HG02943 (cell line): ENCODE data around the gene RNF39.

ENCODE experiments used
- ATAC-seq: cut with Tn5 transposase; IDR thresholded peaks from one replicate; pipeline ENCODE4 v1.9.1; 2021; ENCODE audit warnings: mild to moderate bottlenecking, low read depth, moderate library complexity; ENCODE audit not compliant: unreplicated experiment

RNF39 gene

DNA sequence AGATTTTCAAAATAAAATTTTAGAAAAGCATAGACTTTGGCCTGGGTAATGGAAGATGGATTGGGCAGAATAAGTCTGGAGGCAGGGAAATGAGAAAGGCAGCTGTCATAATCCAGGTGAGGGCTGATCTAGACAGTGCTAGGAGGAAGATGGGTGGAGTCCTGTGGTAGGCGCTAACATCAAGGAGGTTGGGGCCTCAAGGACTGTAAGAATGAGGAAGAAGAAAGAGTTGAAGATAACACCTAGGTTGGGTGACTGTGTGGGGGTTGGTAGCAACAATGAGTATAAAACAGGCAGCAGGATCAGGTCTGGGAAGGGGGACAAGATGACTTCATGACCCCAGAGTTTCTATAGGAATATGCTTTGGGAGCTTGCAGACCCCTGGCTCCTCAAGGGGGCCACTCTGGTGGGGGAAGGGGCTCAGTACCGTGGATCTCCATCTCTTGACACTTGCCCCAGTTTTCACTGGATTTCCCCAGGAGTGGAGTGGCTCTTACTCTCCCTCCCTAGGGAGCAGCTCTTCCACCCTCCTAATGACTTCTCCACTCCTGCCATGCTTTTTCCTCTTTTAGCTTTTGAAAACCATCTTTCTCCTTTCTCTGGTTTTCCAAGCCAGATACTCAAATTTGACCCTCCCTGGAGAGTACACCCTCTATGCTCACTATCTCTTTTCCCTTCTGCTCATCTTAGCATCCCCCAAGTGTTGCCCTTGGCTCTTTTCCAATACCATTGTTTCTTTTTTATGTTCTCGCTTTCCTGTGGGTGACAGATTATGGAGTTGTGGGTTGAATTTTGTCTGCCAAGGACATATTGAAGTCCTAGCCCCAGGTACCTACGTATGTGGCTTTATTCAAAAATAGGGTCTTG is 22.6 kb upstream of the RNF39 start:
- no peak for ATAC-seq

- no peak for ATAC-seq
These were observed 21.3 kb upstream of the RNF39 start for GRCh38 chr6:30096829-30097228.

DNA sequence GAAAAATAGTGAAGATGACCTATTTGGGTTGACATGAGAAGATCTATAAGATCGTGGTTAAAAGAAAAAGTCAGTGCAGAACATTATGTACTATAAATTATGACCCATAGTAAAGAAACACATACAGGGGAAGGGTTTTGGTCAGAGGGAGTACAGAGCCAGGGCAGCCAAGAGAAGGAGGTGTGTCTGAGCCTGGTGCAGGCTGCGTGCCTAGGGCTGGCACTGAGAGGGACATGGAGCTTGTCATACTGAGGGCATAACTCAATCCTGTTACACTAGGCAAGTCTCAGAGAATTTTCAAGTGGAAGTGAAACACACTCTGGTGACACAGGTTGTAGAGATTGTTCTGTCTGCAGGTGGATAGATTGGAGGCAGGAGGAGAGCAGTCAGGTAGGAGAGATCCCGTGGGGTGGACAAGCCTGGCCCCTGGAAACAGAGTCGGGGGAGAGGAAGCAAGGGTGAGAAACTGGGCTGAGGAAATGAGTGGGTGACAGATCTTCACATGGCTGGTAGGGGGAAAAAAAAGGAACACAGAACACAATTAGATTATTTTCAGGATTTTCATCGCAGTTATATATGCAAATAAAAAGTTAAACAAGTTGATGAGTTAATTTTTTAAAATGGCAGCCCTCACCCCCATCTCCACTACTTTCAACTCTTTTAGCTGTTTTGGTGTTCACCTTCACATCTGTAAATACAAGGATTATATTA is 18.5 kb upstream of the RNF39 start:
- ATAC-seq, result no peak

GRCh38 chr6:30092852-30093543 is 17.4 kb upstream of the RNF39 start:
- no peak for ATAC-seq

DNA sequence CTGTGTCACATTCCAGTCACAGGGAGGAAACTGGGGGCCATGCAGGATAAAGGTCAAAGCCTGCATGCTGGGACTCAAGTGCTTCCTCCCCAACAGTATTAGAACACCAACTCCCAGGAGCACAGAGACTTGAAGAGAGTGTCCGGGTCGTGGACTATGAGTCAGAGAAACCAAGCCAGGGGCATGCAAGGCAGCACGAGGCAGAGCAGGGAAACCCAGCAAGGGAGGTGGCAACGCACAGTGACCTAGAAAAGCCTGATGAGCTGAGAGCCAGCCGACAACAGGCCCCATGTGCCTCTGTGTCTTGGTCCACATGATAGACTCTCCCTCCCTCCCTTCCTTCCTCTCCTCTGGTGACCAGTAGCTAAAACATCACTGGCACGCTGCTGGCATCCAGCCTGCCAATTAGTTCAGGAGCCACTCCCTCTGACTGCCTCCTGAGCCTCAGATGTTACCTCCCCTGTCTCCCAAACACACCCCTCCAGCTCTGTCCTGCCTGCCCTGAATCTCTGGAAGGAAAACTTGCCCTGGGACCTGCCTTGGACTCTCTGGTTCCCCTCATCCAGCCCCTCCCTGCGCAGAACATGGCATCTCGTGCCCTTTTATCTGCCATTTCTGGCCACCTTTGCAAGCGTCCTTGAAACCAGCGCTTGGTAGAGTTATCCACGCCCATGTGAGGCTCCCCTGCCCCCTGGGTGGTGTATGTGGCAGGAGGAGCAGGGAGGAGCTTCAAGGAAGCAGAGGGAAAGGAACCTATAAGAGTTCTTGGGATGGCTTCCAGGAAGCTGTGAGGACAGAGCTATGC is 16.2 kb upstream of the RNF39 start:
- no peak for ATAC-seq

DNA sequence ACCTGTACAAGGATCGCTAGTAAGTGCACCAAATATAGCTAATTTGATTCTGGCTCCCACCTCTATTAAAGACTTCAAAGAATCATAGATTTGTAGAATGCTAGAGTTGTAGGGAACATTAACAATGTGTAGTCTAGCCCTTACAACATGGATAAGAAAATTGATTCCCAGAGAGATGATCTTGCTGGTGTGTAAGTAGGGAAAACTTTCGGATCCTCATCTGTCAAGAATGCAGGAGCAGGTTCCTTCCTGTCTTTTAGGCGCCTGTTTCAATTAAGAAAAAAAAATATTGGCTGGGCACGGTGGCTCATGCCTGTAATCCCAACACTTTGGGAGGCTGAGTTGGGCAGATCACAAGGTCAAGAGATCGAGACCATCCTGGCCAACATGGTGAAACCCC is 12.3 kb upstream of the RNF39 start:
- ATAC-seq, result no peak

GRCh38 chr6:30077218-30077617 is 1.6 kb upstream of the RNF39 start:
- ATAC-seq, result no peak

- ATAC-seq, result no peak
These were observed 492 bp upstream of the RNF39 start for GRCh38 chr6:30075790-30076732.

GRCh38 chr6:30074331-30075093 is 1.1 kb downstream of the RNF39 start:
- ATAC-seq, result no peak

DNA sequence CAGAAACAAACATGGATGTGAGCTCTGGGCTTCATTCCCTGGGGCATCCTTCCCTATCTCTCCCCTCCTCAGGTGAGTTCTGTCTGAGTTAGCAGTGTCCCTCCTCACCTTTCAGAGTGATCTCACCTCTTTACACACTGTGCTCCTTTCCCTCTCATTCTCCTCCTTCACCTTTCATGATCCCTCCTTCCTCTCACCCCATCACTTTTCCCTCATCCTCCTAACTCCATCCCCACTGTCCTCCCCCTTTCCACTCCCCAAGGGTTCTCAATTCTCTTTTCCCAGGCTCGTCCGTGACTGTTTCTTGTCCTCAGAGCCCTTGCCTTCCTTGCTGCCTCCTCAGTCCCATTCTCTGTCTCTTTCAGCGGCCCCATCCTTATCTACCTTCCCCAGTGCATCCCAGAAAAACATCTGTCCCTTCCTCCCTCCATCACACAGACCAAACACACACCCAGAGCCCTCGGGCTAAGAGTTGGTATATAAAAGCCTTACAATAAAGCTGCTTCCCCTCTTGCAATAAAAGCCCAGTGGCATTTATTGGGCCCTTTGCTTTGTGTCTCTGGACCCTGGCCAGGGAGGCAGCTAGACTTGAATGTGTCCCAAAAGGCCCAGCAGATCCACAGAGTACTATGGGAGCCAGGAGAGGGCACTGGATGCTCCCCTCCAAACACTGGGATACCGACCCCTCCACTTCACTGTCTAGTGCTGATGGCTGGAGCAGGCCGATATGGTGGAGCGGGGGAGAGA is 1.9 kb downstream of the RNF39 start:
- ATAC-seq, result no peak

DNA sequence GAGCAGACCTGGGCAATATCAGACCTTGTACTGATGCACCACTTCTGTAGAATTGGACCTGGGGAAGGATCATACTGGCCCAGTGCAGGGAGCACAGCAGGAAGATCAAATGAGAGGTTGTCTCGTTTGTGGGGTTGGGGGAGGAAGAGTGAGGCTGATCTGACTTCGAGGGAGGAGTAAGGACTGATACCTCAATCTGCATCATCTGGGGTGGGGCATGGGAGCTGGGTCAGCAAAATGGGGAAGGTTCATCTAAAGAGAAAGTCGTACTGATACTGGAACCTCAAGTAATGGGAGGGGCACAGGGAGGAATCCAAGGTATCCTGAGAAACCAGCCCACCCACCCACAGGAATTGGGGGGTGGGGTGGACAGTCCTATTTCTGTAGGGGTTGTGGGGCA is 3.7 kb downstream of the RNF39 start:
- no peak for ATAC-seq

- no peak for ATAC-seq
These were observed 4.3 kb downstream of the RNF39 start for GRCh38 chr6:30071081-30071818.

DNA sequence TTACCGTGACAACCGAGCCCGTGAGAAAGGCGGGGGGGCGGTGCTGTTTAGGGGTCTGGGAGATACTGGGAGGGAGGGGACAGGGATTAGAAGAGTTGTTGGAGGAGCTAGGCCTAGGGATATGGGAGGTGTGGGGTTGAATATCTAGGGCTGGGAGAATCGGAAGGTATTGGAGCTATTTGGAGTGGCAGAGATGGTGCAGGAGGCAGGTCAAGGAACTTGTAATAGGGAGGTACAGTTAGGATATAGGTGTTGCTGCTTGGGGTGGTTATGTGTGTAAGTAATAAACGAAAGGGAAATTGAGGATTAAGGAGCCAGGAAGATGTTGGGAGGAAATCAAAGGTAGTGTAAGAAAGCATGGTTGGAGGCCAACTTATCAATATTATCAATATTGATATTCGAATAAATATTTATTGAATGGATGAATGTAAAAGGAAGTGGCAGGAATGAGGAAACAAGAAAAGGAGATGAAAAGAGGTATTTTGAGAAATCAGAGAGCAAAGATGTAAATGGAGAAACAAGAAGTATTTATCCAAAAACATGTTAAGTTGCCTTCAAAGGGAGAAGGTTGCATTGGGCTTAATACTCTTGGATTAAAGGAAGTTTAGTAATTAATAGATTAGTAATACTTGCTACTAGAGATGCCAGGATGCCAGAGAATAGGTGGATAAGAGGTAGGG is 8.0 kb downstream of the RNF39 start:
- ATAC-seq, result no peak

- peak; percentile 91 for ATAC-seq
These were observed 8.8 kb downstream of the RNF39 start, which contains the start of gene PPP1R11 for GRCh38 chr6:30066577-30067459. TSS of gene PPP1R11 (plus strand) at chr6:30067198. CDS start at chr6:30067411, 213 bp downstream.

DNA sequence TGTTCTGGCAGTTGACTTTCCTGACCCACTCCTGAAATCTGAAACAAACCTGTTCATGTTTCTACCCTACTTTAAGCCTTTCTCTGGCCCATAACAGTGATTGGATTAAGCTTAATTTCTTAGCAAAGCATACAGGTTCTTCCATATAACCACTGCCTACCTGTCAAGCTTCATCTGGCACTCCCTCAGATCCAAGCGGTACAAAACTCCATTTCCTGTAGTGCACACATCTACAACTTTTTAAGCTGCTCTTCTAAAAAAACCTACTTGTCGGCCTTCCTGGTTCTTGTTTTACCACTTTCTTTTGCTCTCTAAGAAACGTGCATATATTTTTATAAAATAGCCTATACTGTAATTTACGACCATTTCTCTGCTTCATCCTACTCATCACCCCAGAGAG is 9.5 kb downstream of the RNF39 start:
- ATAC-seq, result no peak

GRCh38 chr6:30063315-30063714 is 12.3 kb downstream of the RNF39 start:
- no peak for ATAC-seq
